HFFc6 (cell line): ENCODE data around the gene THRAP3. TPM values are rescaled to one million over a fixed set of nuclear protein-coding genes. Genes with fewer than 3 reads are reported as not detected.

Experiments used
- DNase-seq: peaks from one replicate; pipeline ENCODE4 v3.0.0-alpha.2; 2018
- H3K27ac Mint-ChIP-seq: 2 replicates; pipeline ENCODE4 v1.8.0; 2020; ENCODE audit warnings: mild to moderate bottlenecking, mixed read lengths
- H3K27me3 Mint-ChIP-seq: 2 replicates; pipeline ENCODE4 v1.8.0; 2021; ENCODE audit warnings: mild to moderate bottlenecking, moderate library complexity, mixed read lengths; ENCODE audit not compliant: insufficient read depth
- H3K36me3 Mint-ChIP-seq: 2 replicates; pipeline ENCODE4 v1.8.0; 2021; ENCODE audit warnings: low read depth, mixed read lengths
- H3K4me1 Mint-ChIP-seq: 2 replicates; pipeline ENCODE4 v1.8.0; 2020; ENCODE audit warnings: low read depth, mixed read lengths
- H3K4me3 Mint-ChIP-seq: 2 replicates; pipeline ENCODE4 v1.8.0; 2020; ENCODE audit warnings: mild to moderate bottlenecking, moderate library complexity, mixed read lengths
- H3K9me3 Mint-ChIP-seq: 2 replicates; pipeline ENCODE4 v1.8.0; 2020; ENCODE audit warnings: mild to moderate bottlenecking, mixed read lengths
- total RNA-seq, 6 experiments: library from RNA; stranded (reverse); fragmentation: NEBNext Ultra II Directional; extraction: Animal tissue kit (Norgen Biotek cat#: 25700); gene quantifications; 2 replicates in 1 of 6; 3 replicates in 5 of 6; pipeline ENCODE4 v1.2.3, GENCODE V29; 2021
- TF ChIP-seq, protein P1 (sequence below): fragments of 200-600 bp; sonication (generic); IDR thresholded peaks from 2 replicates; pipeline ENCODE4 v1.5.0; 2021; ENCODE audit warnings: antibody characterized with exemption, mild to moderate bottlenecking

THRAP3 gene
- total RNA-seq, 6 experiments from 2014 or later = 116 to 126 (median 121) TPM

DNA sequence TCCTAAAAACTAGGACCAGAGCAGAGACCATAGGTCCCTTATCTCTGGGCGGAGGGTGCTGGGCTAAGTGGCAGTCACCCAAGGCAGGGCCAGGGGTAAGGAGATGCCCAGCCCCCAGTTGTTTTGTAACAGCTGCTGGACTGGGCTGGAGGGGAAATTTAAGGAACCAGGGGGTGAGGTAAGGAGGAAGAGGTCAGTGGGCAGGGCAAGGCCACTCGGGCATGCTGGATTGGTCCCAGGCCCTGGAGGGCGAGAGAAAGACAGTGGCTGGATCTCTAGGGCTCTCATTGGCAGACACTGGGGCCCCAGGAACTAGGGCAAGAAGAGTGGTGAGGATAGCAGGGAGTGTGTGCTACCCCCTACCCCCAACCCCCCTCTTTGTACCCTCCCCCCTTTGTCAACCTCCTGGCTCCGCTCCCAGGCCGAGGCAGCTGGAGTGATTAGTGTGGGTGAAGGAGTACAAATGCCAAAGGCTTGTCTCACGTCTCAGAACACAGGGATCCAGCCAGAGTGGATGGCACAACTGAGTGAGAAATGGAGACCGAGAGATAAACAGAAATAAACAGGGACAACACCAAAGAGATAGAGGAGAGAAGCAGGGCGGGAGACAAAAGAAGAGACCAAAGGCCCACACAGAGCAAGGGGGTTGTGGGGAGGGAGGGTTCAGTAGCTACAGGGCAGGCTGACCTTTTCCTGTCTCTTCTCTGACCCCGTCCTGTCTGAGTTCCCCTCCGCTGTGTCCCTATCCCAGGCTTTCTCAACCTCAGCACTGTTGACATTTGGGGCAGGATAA lies 20.5 kb upstream of the THRAP3 start:
- peak overlapping the region; percentile 16 for H3K4me3 Mint-ChIP-seq
- H3K27me3 Mint-ChIP-seq = no peaks in the 10 kb centered on the region; the same call in 1 of the 2 replicates
- H3K36me3 Mint-ChIP-seq = no peaks in the 10 kb centered on the region
- peaks cover 37% of the 10 kb centered on the region for H3K4me1 Mint-ChIP-seq
- TF ChIP-seq, protein P1, sequence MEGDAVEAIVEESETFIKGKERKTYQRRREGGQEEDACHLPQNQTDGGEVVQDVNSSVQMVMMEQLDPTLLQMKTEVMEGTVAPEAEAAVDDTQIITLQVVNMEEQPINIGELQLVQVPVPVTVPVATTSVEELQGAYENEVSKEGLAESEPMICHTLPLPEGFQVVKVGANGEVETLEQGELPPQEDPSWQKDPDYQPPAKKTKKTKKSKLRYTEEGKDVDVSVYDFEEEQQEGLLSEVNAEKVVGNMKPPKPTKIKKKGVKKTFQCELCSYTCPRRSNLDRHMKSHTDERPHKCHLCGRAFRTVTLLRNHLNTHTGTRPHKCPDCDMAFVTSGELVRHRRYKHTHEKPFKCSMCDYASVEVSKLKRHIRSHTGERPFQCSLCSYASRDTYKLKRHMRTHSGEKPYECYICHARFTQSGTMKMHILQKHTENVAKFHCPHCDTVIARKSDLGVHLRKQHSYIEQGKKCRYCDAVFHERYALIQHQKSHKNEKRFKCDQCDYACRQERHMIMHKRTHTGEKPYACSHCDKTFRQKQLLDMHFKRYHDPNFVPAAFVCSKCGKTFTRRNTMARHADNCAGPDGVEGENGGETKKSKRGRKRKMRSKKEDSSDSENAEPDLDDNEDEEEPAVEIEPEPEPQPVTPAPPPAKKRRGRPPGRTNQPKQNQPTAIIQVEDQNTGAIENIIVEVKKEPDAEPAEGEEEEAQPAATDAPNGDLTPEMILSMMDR = no peak
- H3K9me3 Mint-ChIP-seq = no peaks in the 10 kb centered on the region
- peak; percentile 30 for DNase-seq
- H3K27ac Mint-ChIP-seq = peak overlapping the region; percentile 88

DNA sequence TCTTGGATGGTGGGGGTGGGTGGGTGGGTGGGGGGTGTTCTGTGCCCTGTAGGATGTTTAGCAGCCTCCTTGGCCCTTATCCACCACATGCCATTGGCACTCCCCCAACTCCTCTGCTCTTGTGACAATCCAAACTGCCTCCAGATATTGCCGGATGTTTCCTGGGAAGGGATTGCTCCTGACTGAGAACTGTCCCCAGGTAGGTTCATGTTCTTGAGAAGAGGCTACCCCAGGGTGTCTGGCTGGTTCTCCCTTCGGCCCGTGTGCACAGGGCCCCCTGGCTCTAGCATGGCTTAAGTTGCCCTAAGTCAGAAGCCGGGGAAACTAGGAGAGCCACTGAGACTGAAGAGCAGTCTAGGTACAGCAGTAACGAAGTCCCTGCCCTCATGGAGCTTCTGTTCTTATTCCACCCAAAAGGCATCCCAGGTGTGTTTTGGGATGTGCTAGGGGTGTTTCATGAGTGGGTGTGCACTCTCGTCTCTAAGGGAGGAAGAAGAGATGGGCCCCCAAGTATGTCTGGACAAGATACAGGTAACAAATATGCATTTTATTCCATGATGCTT lies 19.8 kb upstream of the THRAP3 start:
- no peaks in the 10 kb centered on the region for H3K36me3 Mint-ChIP-seq
- peak overlapping the region; percentile 54; the same call in 1 of the 2 replicates for H3K27ac Mint-ChIP-seq
- no peak overlapping the region for H3K4me3 Mint-ChIP-seq
- no peaks in the 10 kb centered on the region for H3K9me3 Mint-ChIP-seq
- no peak for DNase-seq
- peaks cover 37% of the 10 kb centered on the region for H3K4me1 Mint-ChIP-seq
- TF ChIP-seq, protein P1 = no peak
- no peaks in the 10 kb centered on the region; the same call in 1 of the 2 replicates for H3K27me3 Mint-ChIP-seq

DNA sequence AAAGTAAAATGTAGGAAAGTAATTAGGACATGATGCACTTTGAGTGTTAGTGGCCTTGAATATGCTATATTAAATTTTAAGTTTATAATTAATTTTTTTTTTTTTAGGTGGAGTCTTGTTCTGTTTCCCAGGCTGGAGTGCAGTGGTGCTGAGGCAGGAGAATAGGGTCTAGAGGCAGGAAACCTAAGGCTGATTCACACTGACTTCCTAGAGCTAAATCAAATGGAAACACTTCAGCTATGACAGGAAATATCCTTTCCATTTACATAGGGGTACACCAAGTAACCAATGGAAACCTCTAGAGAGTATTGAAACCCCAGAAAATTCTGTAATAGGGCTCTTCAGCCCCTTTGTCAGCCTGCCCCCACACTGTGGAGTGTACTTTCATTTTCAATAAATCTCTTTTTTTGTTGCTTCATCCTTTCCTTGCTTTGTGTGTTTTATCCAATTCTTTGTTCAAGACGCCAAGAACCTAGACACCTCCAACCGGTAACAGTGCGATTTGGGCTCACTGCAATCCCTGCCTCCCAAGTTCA lies 17.9 kb upstream of the THRAP3 start:
- Mint-ChIP-seq H3K4me3 (no peak overlapping the region), H3K4me1 (peaks cover 28% of the 10 kb centered on the region), H3K27ac (no peak overlapping the region), H3K36me3 (no peaks in the 10 kb centered on the region), H3K9me3 (no peaks in the 10 kb centered on the region), H3K27me3 (no peaks in the 10 kb centered on the region; the same call in 1 of the 2 replicates)
- TF ChIP-seq, protein P1 = no peak
- no peak for DNase-seq

DNA sequence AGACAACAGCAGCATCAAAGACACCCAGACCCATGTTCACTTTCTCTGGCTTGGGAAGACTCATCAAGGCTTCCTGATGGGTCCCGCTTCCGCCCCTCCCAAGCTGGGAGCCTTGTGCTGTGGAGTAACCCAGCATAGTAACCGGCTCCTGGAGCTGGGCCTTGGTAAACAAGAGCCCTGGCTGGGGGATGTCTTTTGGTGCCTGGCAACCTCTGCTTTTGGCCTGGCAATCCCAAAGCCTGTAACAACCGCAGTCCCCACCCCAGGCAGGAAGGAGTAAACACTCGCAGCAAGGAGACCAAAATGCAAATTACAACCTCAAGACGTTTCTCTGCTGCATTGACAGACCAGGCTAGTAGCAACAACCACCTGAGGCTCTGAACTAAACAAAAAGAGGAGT lies 16.9 kb upstream of the THRAP3 start:
- Mint-ChIP-seq H3K27me3 (peaks cover 1% of the 10 kb centered on the region), H3K36me3 (no peaks in the 10 kb centered on the region), H3K27ac (no peak overlapping the region; the same call in none of the 2 replicates), H3K4me1 (peaks cover 28% of the 10 kb centered on the region), H3K4me3 (no peak overlapping the region), H3K9me3 (no peaks in the 10 kb centered on the region)
- DNase-seq = no peak
- TF ChIP-seq, protein P1 = no peak

DNA sequence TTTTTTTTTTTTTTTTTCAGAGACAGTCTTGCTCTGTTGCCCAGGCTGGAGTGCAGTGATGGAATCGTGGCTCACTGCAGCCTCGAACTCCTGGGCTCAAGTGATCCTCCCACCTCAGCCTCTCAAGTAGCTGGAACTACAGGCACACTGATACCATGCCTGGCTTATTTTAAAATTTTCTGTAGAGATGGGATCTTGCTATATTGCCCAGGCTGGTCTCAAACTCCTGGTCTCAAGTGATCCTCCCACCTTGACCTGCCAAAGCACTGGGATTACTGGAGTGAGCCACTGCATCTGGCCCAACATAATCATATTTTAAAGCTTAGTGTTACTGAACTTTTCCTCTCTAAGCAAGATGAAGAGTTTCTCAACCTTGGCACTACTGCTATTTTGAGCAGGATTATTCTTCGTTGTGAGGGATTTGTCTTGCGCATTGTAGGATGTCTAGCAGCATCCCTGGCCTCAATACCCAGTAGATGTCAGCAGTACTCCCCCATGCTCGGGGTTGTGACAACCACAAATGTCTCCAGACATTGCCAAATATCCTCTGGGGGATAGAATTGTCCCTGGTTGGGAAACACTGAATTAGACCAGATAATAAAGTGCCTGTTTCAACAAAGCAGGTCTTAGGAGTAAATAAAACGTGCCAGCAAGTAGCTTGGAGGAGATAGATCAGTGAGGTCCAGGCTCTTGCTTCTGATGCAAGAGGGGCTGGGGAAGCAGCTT lies 15.1 kb upstream of the THRAP3 start:
- H3K9me3 Mint-ChIP-seq = no peaks in the 10 kb centered on the region
- H3K27ac Mint-ChIP-seq = no peak overlapping the region
- TF ChIP-seq, protein P1 = no peak
- no peak overlapping the region for H3K4me3 Mint-ChIP-seq
- DNase-seq = no peak
- H3K36me3 Mint-ChIP-seq = no peaks in the 10 kb centered on the region
- peaks cover 1% of the 10 kb centered on the region; the same call in 1 of the 2 replicates for H3K27me3 Mint-ChIP-seq
- peaks cover 27% of the 10 kb centered on the region for H3K4me1 Mint-ChIP-seq
